Karpas-422 (cell line): ENCODE measurements around the gene ARHGEF4. TPM values are rescaled to one million over a fixed set of nuclear protein-coding genes. Genes with fewer than 3 reads are reported as not detected.

Source experiments
- DNase-seq: peaks from one replicate; pipeline ENCODE4 v3.0.0-alpha.2; 2015
- H2AFZ ChIP-seq: fragments of 200-600 bp; sonication (generic); 2 replicates; pipeline ENCODE4 v1.6.1; 2014; ENCODE audit warnings: antibody characterized with exemption, low read length, mixed read lengths
- H3K27ac ChIP-seq: fragments of 200-600 bp; sonication (generic); 2 replicates; pipeline ENCODE4 v1.5.1; 2014; ENCODE audit warnings: mild to moderate bottlenecking, low read length, moderate library complexity
- H3K27me3 ChIP-seq: fragments of 200-600 bp; sonication (generic); 2 replicates; pipeline ENCODE4 v1.6.1; 2014; ENCODE audit warnings: low read length, mixed read lengths
- H3K36me3 ChIP-seq: fragments of 200-600 bp; sonication (generic); 2 replicates; pipeline ENCODE4 v1.6.1; 2014; ENCODE audit warnings: low read length, mixed read lengths; ENCODE audit not compliant: insufficient read depth
- H3K4me1 ChIP-seq: fragments of 200-600 bp; sonication (generic); 2 replicates; pipeline ENCODE4 v1.6.1; 2014; ENCODE audit warnings: mild to moderate bottlenecking, low read length, mixed read lengths
- H3K4me2 ChIP-seq: fragments of 200-600 bp; sonication (generic); 2 replicates; pipeline ENCODE4 v1.6.1; 2014; ENCODE audit warnings: low read length, low read depth, mild to moderate bottlenecking; ENCODE audit not compliant: poor library complexity, severe bottlenecking
- H3K4me3 ChIP-seq: fragments of 200-600 bp; sonication (generic); 2 replicates; pipeline ENCODE4 v1.5.1; 2014; ENCODE audit warnings: mild to moderate bottlenecking, antibody characterized with exemption, low read length, mixed read lengths
- H3K79me2 ChIP-seq: fragments of 200-600 bp; sonication (generic); 2 replicates; pipeline ENCODE4 v1.6.1; 2014; ENCODE audit warnings: mild to moderate bottlenecking, low read length, mixed read lengths
- H3K9ac ChIP-seq: fragments of 200-600 bp; sonication (generic); 2 replicates; pipeline ENCODE4 v1.6.0; 2014; ENCODE audit warnings: low read length
- H3K9me2 ChIP-seq: fragments of 200-600 bp; sonication (generic), shearing (Covaris generic); replicated peaks from 2 replicates; pipeline ENCODE4 v1.6.0; 2014; ENCODE audit warnings: mild to moderate bottlenecking, low read length, moderate library complexity; ENCODE audit not compliant: insufficient read depth
- H3K9me3 ChIP-seq: fragments of 300-700, 200-600 bp; sonication (generic); 2 replicates; pipeline ENCODE4 v1.6.1; 2014; ENCODE audit warnings: low read length, mixed read lengths
- H4K20me1 ChIP-seq: fragments of 200-600 bp; sonication (generic); 2 replicates; pipeline ENCODE4 v1.6.1; 2014; ENCODE audit warnings: mild to moderate bottlenecking, antibody characterized with exemption, low read length, low read depth; ENCODE audit not compliant: insufficient read depth
- small RNA-seq: library from RNA; depleted of rRNA; stranded (forward); fragments of <200 nt; gene quantifications from one replicate; pipeline ENCODE3, GENCODE V24; 2014
- total RNA-seq: library from RNA; depleted of rRNA; stranded (reverse); fragments of >200 nt; shearing (Covaris generic); gene quantifications from 2 replicates; pipeline ENCODE4 v1.2.3, GENCODE V29; 2014; ENCODE audit warnings: low replicate concordance; rRNA removed

Gene ARHGEF4
- total RNA-seq, 1 experiment from 2014 or later, result not detected

- H3K79me2 ChIP-seq, result peaks cover 54% of the 10 kb centered on the region
- peaks cover 23% of the 10 kb centered on the region; the same call in 1 of the 2 replicates for H4K20me1 ChIP-seq
- H3K4me1 ChIP-seq, result peaks cover 17% of the 10 kb centered on the region
- peak overlapping the region; percentile 52 for H3K27ac ChIP-seq
- H3K4me2 ChIP-seq, result peak overlapping the region; percentile 98
- peak overlapping the region; percentile 81 for H3K9ac ChIP-seq
- peaks cover 20% of the 10 kb centered on the region for H3K36me3 ChIP-seq
- DNase-seq, result no peak
- no peaks in the 10 kb centered on the region for H3K27me3 ChIP-seq
- H2AFZ ChIP-seq, result no peak overlapping the region
- no peaks in the 10 kb centered on the region for H3K9me3 ChIP-seq
- H3K4me3 ChIP-seq, result peak overlapping the region; percentile 95
- H3K9me2 ChIP-seq, result no peaks in the 10 kb centered on the region
Measured at GRCh38 chr2:131092458-131093005, 255.8 kb downstream of the ARHGEF4 start.

- Histone ChIP-seq H4K20me1 (peaks cover 17% of the 10 kb centered on the region; the same call in 1 of the 2 replicates), H2AFZ (peak within 1 kb of the TSS; percentile 91), H3K9me2 (no peaks in the 10 kb centered on the region), H3K27ac (peak within 1 kb of the TSS; percentile 66), H3K36me3 (peaks cover 13% of the 10 kb centered on the region), H3K4me1 (peaks cover 17% of the 10 kb centered on the region), H3K9ac (peak within 1 kb of the TSS; percentile 81), H3K4me3 (peak within 1 kb of the TSS; percentile 95), H3K9me3 (no peaks in the 10 kb centered on the region), H3K79me2 (peaks cover 48% of the 10 kb centered on the region), H3K4me2 (peak within 1 kb of the TSS; percentile 98), H3K27me3 (no peaks in the 10 kb centered on the region)
- peak; percentile 96 for DNase-seq
Measured at GRCh38 chr2:131093006-131093695, 256.4 kb downstream of the ARHGEF4 start, which contains the start of gene FAM168B. Gene FAM168B, minus strand, starts transcription at chr2:131093460. Its CDS starts 10,814 bp downstream, at chr2:131082646.

GRCh38 chr2:131093696-131094462, 257.2 kb downstream of the ARHGEF4 start:
- Histone ChIP-seq H3K4me3 (peak overlapping the region; percentile 95), H3K4me2 (peak overlapping the region; percentile 98), H2AFZ (peak overlapping the region; percentile 91), H4K20me1 (peaks cover 10% of the 10 kb centered on the region; the same call in 1 of the 2 replicates), H3K27ac (peak overlapping the region; percentile 66), H3K36me3 (peaks cover 7% of the 10 kb centered on the region), H3K9me2 (no peaks in the 10 kb centered on the region), H3K9me3 (no peaks in the 10 kb centered on the region), H3K4me1 (peaks cover 17% of the 10 kb centered on the region), H3K79me2 (peaks cover 40% of the 10 kb centered on the region), H3K27me3 (no peaks in the 10 kb centered on the region), H3K9ac (peak overlapping the region; percentile 81)
- no peak for DNase-seq

GRCh38 chr2:131094463-131095281, 258.0 kb downstream of the ARHGEF4 start:
- Histone ChIP-seq H2AFZ (no peak overlapping the region), H3K36me3 (peaks cover 3% of the 10 kb centered on the region; the same call in 1 of the 2 replicates), H3K4me2 (peak overlapping the region; percentile 98), H3K27ac (no peak overlapping the region), H4K20me1 (peaks cover 10% of the 10 kb centered on the region; the same call in 1 of the 2 replicates), H3K27me3 (no peaks in the 10 kb centered on the region), H3K9ac (peak overlapping the region; percentile 81), H3K9me2 (no peaks in the 10 kb centered on the region), H3K4me3 (peak overlapping the region; percentile 95; the same call in 1 of the 2 replicates), H3K79me2 (peaks cover 32% of the 10 kb centered on the region), H3K9me3 (no peaks in the 10 kb centered on the region), H3K4me1 (peaks cover 17% of the 10 kb centered on the region)
- no peak for DNase-seq

Small RNAs within 50 kb of the gene (small RNA-seq; reads per million reads assigned to genes)
- gene RF00423, result not detected

Other genes with a start within 250 kb of the ARHGEF4 start
- gene CFC1, start 237.3 kb upstream of the ARHGEF4 start, total RNA-seq, result not detected in 2 replicates
- gene POTEJ, start 225.5 kb upstream of the ARHGEF4 start, total RNA-seq, result not detected in 2 replicates
- gene GPR148, start 107.8 kb upstream of the ARHGEF4 start, total RNA-seq, result not detected in 2 replicates
- not detected in 2 replicates for gene AMER3, start 81.4 kb upstream of the ARHGEF4 start, total RNA-seq